GM21528 (cell line): ENCODE data around the gene KCNG4.

Source experiments
- ATAC-seq: cut with Tn5 transposase; IDR thresholded peaks from one replicate; pipeline ENCODE4 v1.9.1; 2021; ENCODE audit warnings: mild to moderate bottlenecking, moderate library complexity; ENCODE audit not compliant: unreplicated experiment, low FRiP score

KCNG4 gene

DNA sequence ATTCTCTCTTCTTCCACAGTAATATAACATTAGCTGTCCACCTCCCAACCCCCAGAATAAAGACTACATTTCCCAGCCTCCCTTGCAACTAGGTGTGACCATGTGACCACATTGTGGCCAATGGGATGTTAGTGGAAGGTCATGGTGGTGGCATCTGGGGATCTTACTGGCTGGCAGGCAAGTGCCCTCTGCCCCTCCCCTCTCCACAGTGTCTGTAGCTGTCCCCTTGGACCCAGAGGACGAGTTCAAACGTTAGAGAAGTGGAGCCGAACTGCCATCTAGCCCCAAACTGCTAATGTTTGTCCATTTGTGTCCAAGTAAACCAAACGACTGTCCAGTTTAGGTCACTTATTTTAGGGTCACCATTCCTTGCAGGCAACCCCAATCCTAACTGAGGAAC is 26.6 kb upstream of the KCNG4 start:
- ATAC-seq: no peak

DNA sequence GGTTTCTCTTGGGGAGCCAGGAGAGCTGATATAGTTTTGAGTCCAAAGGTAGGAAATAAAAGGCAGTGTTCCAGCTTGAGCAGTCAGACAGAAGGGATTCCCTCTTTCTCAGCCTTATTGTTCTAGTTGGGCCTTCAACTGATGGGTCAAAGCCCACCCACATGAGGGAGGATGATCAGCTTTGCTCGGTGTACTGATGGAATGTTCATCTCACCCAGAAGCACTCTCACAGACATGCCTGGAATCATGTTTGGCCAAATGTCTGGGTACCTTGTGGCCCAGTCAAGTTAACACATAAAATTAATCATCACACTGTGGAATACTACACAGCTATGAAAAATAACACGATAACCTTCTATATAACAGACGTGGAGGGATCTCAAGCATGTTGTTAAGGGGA is 23.1 kb upstream of the KCNG4 start:
- no peak for ATAC-seq

DNA sequence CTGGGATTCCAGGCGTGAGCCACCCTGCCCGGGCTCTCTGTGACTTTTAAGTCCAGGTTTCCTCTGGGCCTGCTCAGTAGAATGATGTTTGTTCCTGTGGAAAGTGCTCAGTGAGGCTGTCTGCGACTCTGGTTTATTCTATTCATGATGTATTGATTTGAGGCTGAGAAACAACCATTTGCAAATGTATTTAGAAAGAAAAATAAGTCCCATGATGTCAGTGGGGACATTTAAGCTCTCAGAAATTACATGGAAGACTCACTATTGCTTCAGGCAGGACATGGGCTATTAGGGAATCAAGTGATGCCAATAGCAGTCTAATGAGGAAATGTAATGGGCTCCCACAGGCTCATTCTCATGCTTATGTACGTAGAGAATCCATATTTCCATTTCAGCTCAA is 22.2 kb upstream of the KCNG4 start:
- ATAC-seq: no peak

DNA sequence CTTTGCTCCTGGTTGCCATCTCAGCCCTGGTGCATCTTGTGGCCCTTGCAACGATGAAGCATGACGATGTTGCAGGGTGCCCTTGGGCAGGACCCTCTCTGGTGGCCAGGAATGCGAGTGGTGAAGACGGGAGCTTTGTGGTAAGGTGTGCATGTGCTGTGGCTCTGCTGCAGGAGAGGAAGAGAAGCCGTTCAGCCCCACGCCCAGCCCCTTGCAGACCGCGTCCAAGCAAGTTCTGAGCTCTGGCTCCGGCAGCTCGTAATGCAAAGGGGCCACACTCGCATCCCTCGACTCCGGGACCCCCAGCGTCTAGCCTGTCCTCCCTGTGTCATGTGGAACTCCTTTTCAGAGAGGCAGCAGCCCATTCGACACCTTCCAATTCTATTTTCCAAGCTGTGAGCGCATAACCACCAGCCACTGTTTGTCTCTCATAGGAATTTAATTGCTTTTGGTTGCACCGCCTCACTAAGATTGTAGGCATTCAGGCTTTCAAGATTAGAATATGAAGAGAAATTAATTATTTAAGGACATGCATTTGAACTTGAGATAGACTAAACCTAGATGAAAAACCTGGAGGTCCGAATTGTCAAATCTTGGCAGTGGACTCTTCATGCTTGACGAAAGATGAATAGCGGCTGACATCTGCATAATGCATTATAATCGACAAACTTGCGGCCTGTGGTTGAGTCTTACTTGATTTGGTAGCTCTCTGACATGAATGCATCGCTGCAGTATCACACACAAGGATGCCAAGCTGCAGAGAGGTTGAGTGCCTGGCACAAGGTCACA is 21.1 kb upstream of the KCNG4 start:
- no peak for ATAC-seq

DNA sequence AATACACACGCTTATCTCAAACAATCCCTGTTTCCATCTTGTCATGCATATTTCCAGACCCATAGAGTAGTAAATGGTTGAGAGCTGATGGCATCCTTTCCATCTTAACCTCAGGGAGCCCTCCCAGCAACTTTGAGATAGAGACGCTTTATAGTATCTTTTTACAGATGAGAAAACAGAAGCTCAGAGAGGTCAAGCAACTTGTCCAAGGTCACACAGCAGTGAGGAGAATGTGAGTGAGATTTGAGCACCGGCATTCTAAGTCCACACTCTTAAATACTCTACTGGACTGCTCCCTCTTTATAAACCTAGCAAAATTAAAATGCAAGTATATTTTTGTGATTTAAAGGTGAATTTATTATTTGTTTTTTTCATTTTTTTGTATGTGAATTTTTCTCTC is 19.9 kb upstream of the KCNG4 start:
- no peak for ATAC-seq

DNA sequence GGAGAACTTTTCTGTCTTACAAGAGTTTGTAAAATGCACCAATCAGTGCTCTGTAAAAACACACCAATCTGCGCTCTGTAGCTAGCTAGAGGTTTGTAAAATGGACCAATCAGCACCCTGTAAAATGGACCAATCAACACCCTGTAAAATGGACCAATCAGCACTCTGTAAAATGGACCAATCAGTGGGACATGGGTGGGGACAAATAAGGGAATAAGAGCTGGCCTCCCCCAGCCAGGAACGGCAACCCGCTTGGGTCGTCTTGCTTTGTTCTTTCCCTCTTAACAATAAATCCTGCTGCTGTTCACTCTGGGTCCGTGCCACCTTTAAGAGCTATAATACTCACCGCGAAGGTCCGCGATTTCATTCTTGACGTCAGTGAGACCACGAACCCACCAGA is 18.5 kb upstream of the KCNG4 start:
- ATAC-seq: no peak

DNA sequence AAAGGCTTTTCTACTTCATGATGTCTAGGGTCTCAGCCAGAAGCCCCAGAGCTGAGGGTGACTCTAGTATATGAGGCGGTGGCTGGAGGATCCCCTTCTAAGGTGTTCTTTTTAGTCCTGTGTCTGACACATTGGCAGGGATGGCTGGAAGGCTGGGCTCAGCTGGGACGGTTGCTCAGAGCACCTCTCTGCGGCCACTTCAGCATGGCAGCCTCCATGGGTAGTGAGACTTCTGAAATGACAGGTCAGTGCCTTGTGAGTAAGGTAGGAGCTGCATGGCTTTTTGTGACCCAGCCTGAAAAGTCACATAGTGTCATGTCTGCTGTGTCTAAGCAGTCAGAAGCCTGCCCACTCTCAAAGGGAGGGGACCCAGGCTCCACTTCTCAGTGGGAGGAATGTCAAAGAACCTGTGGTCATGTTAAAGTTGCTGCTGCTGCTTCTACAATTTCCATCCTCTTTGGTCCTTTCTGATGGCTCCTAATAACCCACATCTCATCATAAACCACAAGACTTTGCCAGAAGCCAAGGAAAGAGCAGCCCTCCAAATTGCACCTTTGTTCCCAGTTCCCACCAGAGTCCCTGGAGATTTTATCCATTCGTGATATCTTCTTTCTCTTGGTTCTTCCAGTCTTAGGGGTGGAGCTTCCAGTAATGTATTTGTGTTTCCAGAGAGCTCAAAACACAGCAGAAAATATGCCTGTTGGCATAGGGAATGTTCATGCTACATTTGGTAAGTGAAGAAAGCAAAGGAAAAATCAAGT is 15.4 kb upstream of the KCNG4 start:
- ATAC-seq: no peak

DNA sequence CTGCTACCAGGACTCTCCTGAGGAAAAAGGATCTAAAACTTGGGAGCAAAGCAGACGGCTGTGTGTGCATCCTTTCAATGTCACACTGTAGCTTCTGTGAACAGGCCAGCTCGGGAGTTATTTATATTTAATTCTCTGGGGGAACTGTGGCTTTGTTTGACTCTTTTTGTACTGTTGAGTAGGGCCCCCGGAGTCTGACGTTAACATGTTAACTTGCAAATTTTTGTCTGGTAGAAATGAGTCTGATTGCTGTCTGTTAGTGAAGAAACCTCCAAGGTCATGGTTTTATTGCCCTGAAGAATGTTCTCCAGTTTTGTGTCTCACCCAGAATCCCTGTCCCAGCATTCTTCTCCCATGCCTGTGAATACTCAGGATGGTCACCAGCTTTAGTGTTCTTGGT is 14.2 kb upstream of the KCNG4 start:
- ATAC-seq: no peak

DNA sequence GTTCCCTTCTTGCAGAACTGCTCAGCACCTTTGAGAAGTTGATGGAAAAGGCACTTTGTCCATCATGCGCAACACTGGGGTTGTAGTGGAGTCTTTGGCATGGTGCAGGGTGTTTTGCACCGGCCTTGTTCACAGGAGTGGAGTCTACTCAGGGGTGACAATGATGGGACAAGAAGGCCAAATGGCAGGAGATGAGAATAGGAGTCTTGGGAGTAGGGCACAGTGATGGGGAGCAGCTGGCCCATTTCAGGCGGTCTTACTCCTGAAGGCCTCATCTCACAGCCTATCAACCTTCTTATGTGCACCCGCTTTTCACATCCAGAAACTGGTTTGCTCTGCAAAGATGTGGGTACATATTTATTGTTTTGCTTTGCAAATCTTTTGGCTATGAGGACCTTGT is 13.4 kb upstream of the KCNG4 start:
- no peak for ATAC-seq

DNA sequence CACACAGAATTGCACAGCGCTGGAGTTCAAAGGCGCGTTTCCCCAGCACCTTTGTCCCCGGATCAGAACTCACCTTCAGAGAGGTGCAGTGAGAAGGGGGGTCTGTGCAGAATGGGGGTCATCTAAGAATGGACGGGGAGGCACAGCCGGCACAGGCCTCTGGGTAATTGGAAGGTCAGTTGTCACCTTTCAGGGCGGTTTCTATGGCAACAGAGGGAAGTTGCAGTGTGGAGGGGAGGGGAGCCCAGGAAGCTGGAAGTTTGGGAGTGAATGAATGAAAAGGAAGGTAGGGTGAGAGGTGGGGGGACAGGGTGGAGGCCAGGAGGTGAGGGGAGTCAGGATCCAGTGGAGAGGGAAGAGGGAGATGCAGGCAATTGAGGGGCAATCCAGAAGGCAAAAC is 12.4 kb upstream of the KCNG4 start:
- ATAC-seq: no peak

DNA sequence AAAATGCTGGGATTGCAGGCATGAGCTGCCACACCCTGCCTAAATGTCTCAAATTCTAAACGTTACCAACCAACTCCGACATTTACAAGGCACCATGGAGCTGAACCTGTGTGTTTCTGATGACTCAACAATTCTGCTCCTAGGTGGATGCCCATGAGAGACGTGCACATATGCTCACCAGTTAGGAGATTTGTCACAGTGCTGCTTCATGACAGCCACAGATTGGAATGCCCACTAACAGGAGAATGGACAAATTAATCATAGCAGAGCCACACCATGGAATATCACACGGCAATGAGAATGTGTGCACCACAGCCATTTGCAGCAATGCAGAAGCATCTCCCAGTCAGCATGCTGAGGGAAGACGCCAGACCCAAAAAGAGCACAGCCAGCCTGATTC is 8.0 kb upstream of the KCNG4 start:
- no peak for ATAC-seq

DNA sequence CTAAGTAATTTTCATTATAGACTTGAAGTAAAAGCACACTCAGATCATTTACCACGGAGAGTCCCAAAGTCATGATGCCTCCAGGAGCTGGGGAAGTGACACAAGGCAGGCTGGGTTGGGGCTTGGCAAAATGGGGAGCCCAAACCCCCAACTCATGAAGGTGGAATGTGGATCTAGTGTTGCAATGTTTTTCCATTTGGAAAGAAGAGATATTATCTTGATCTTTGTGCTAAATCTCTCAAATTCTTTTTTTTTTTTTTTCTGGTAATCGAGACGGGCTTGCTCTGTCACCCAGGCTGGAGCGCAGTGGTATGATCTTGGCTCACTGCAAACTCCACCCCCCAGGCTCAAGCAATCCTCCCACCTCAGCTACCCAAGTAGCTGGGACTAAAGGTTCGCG is 7.5 kb upstream of the KCNG4 start:
- no peak for ATAC-seq

DNA sequence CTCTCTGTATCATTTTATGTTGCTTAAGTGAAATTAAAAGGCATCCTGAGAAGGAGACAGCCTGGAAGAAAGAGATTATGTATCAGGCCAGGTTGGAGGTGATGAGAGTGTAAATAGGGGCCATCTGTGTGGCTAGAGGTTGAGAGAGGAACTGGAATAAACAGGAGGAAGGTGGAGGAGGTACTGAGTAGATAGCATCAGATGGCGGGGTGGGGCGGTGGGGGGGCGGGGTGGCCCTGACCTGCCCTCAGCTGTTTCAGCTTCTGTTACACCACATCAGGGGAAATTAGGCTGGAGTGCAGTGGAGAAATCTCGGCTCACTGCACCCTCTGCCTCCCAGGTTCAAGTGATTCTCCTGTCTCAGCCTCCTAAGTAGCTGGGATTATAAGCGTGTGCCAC is 6.9 kb upstream of the KCNG4 start:
- no peak for ATAC-seq

DNA sequence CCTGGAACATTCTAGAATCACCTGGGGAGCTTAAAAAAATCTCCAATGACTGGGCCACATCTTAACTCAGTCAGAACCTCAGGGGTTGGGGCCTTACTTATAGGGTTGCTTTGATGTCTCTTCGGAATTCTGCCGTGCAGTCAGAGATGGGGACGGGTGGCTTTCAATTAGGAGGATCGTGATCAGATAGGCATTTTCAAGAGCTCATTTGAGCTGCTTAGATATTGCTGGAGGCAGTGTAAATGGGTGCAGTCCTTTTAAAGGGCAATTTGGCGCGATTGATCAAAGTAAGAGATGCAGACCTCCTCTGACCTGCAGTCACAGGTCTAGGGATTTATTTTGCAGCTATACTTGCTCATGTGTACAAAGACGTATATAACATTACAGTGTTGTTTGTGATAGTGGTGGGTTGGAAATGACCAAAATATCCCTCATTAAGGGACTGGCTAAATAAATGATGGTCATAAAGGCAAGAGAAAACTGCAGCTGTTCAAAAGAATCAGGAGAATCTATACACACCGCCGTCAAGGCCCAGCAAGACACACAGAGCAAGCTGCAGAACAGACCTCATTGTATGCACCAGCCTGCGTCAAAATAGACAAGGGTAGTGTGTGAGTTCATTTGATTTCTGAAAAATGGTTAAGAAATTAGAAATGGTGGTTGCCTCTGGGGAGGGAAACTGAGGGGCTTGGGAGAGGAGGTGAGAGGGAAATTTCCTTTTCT is 6.3 kb upstream of the KCNG4 start:
- ATAC-seq: no peak

DNA sequence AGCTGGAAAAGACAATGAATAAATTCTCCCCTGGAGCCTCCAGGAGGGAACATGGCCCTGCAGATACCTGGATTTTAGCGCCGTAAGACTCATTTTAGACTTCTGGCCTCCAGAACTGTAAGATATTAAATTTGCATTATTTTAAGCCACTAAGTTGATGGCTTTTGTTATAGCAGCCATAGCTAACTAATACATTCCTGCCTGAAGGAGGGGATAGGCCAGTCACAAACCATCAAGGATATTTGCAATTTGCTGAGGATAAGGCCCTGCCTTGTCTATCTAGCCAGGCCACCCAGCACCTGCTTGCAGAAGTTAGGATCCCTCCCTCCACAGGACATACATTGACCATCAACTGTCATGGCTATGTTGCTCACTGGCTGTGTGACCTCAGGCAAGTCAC is 4.9 kb upstream of the KCNG4 start:
- no peak for ATAC-seq

DNA sequence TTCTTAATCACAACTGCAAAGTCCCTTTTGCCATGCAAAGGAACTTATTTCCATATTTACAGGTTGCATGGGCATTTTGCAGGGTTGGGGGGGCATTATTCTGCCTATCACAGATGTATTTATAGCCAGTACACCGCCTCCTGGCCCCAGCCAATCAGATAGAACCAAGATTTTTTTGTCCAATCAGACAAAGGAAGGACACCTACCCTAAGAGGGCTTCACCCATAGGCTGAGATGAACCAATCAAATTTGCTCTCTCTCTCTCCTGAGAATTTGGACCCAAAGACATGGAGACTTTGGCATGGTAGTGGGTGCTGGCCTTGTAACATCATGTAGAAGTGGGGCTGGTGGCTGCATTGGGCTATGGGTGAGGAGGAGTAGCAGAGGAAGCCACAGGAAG is 3.9 kb upstream of the KCNG4 start:
- no peak for ATAC-seq

DNA sequence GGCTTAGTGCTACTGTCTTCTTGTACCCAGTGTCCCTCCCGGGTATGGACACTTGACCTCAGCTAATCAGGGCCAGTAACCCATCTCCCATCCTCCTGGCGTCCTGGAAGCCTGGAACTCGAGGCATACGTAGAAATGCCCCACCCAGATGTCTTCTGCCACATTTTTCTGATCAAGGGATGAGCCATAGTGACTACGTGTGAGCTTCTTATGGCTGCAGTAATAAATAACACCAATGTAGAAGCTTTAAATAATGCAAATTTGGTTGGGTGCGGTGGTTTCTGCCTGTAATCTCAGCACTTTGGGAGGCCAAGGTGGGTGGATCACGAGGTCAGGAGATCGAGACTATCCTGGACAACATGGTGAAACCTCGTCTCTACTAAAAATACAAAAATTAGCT is 3.0 kb upstream of the KCNG4 start:
- ATAC-seq: no peak

DNA sequence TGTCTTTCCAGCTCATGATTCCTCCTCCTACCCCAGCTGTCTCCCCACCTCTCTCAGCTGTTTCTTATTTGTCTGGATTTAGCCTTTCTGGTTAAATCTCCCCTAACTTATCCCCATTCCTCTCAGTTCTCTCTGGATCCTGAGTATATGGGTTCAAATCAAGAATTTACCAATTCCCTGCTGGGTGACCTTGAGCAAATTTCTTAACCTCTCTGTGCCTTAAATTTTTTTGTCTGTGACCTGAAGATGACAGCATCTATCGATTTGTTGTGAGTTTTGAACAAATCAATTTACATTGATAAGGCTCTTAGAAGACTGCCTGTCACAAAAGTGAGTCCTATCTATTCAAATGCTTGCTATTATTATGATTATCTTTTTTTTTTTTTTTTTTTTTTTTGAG is 2.0 kb upstream of the KCNG4 start:
- no peak for ATAC-seq

DNA sequence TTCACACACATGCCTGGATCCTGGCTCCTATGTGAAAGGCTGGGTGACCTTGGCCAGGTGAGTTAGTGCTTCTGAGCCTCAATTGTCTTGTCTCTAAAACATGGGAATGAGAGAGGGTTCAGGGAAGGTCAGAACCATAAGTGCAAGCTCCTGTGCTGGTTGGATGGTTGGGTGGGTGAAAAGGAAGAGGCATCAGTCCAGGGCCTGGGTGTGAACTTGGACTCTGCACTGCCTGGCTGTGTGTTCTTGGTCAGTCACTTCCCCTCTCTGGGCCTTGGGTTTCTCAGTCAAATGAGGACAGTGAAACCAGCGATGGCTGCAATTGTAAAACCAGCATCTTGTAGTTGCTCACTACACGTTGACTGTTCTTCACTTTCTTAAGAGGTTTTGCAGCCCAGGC is 643 bp upstream of the KCNG4 start:
- ATAC-seq: no peak

DNA sequence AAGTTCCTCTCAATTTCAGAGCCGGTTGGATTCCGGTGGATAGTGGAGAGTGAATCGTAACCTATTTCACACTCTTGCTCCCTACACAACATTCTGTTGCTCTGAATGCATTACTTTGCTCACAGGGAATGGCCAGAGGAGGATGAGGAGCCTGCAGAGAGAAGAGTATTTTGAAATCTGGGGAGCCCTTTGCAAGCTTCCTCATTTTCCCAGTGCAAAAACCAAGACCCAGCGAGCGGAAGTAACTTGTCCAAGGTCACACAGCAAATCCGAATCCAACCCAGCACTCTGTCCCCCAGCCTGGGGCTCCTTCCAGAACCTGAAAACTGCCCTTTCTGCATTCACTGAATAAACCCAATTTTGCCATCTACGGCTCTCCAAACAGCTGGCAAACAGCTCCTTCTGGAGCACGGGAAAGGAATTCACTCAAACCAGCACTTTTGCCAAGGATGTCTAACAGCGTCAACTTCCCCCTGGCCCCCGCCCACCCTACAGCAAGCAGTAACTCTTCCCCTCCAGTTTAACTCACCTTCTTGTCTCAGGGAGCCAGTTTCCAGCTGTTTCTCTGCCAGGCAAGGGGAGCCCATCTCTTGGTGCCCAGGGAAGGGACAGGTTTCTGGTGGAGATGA is 557 bp downstream of the KCNG4 start:
- ATAC-seq: no peak
